Smooth muscle cell (in vitro differentiated cells): ENCODE results near the gene NPHP4. TPM values are rescaled to one million over a fixed set of nuclear protein-coding genes. Genes with fewer than 3 reads are reported as not detected.

Experiments
- DNase-seq: peaks from one replicate; lab custom pipeline; 2025; ENCODE audit not compliant: unreplicated experiment; lab: John Stamatoyannopoulos, UW
- H2AFZ ChIP-seq: fragments of 200-600 bp; sonication (generic); 2 replicates; pipeline ENCODE4 v1.6.0; 2016; ENCODE audit warnings: antibody characterized with exemption, low read depth, mild to moderate bottlenecking
- H3F3A ChIP-seq: fragments of 200-600 bp; sonication (generic); 2 replicates; pipeline ENCODE4 v1.6.0; 2017; ENCODE audit warnings: antibody characterized with exemption, low read depth
- H3K27ac ChIP-seq: fragments of 200-600 bp; sonication (generic); 2 replicates; pipeline ENCODE4 v1.5.1; 2016; ENCODE audit warnings: low read depth, mild to moderate bottlenecking
- H3K27me3 ChIP-seq: fragments of 200-600 bp; sonication (generic); 2 replicates; pipeline ENCODE4 v1.6.1; 2016; ENCODE audit warnings: low read depth, mild to moderate bottlenecking
- H3K36me3 ChIP-seq: fragments of 200-600 bp; sonication (generic); 2 replicates; pipeline ENCODE4 v1.5.1; 2016; ENCODE audit warnings: low read depth
- H3K4me1 ChIP-seq: fragments of 200-600 bp; sonication (generic); 2 replicates; pipeline ENCODE4 v1.5.1; 2016; ENCODE audit warnings: low read depth
- H3K4me2 ChIP-seq: fragments of 200-600 bp; sonication (generic); 2 replicates; pipeline ENCODE4 v1.6.0; 2016; ENCODE audit warnings: mild to moderate bottlenecking
- H3K4me3 ChIP-seq: fragments of 200-600 bp; sonication (generic); 2 replicates; pipeline ENCODE4 v1.5.1; 2016; ENCODE audit warnings: mild to moderate bottlenecking
- H3K79me2 ChIP-seq: fragments of 200-600 bp; sonication (generic); 2 replicates; pipeline ENCODE4 v1.6.0; 2016; ENCODE audit warnings: low read depth, mild to moderate bottlenecking
- H3K9ac ChIP-seq: fragments of 200-600 bp; sonication (generic); 2 replicates; pipeline ENCODE4 v1.6.0; 2016; ENCODE audit warnings: low read depth
- H3K9me3 ChIP-seq: fragments of 200-600 bp; sonication (generic); replicated peaks from 2 replicates; pipeline ENCODE4 v1.5.1; 2016; ENCODE audit warnings: low read depth
- H4K20me1 ChIP-seq: fragments of 200-600 bp; sonication (generic); 2 replicates; pipeline ENCODE4 v1.6.0; 2016; ENCODE audit warnings: low read depth
- CTCF ChIP-seq: fragments of 200-600 bp; sonication (generic); IDR thresholded peaks from 2 replicates; pipeline ENCODE4 v1.5.1; 2017; ENCODE audit warnings: borderline replicate concordance, mild to moderate bottlenecking, antibody characterized with exemption; ENCODE audit not compliant: insufficient read depth, poor library complexity, severe bottlenecking
- WGBS: methylation state at CpG from one replicate; pipeline ENCODE4 v1.1.7; 2016; ENCODE audit warnings: low lambda C conversion rate; 5-methylcytosine and 5-hydroxymethylcytosine counted together
- polyA plus RNA-seq: library from polyadenylated mRNA; unstranded; fragments of >200 nt; fragmentation: Nextera tagmentation; extraction: Ambion mirVana; gene quantifications from 2 replicates; pipeline ENCODE4 v1.2.1, GENCODE V29; 2016
- total RNA-seq: library from RNA; depleted of rRNA; stranded (reverse); fragments of >200 nt; gene quantifications from 2 replicates; pipeline ENCODE4 v1.2.3, GENCODE V29; 2014

NPHP4 gene
- total and polyA plus RNA-seq, 2 experiments from 2014 or later: 5.4 to 8.4 TPM

DNA sequence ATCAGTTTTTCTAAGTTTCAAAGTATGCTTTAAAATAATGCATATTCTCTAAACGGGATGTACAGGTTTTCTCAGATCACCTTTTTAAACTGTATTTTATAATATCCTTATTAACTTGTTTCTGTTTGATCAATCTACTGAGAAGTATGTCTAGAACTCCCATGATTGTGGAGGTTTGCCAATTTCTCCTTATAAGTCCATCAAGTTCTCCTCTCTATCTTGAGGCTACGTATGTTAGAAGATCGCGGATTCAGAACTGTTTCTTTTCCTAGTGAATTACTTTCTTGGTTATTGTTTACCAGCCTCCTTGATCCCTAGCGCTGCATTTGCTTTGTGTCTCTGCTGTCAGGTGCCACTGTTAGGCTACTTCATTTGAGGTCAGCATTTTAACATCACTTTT is 89.2 kb downstream of the NPHP4 start:
- H3K79me2 ChIP-seq: no peaks in the 10 kb centered on the region
- 97% methylated on average over 5 of the region's 5 CpGs for WGBS
- H3K27me3 ChIP-seq: no peaks in the 10 kb centered on the region
- no peak overlapping the region for H3K9ac ChIP-seq
- no peaks in the 10 kb centered on the region for H3K9me3 ChIP-seq
- no peaks in the 10 kb centered on the region for H3K36me3 ChIP-seq
- H3K4me2 ChIP-seq: no peak overlapping the region
- no peak for TF ChIP-seq CTCF
- H3F3A ChIP-seq: no peaks in the 10 kb centered on the region
- no peak overlapping the region for H3K4me3 ChIP-seq
- no peak overlapping the region for H2AFZ ChIP-seq
- no peaks in the 10 kb centered on the region for H3K4me1 ChIP-seq
- no peak for DNase-seq
- H3K27ac ChIP-seq: no peak overlapping the region
- no peaks in the 10 kb centered on the region for H4K20me1 ChIP-seq

- H3K27me3 ChIP-seq: no peaks in the 10 kb centered on the region
- no peak for DNase-seq
- no peak overlapping the region for H2AFZ ChIP-seq
- H3K4me2 ChIP-seq: no peak overlapping the region
- H3K4me3 ChIP-seq: no peak overlapping the region
- H3K9ac ChIP-seq: no peak overlapping the region
- H3K4me1 ChIP-seq: peaks cover 8% of the 10 kb centered on the region
- 63% methylated on average over 1 of the region's 2 CpGs for WGBS
- no peak overlapping the region for H3K27ac ChIP-seq
- no peaks in the 10 kb centered on the region for H3F3A ChIP-seq
- no peaks in the 10 kb centered on the region for H4K20me1 ChIP-seq
- no peaks in the 10 kb centered on the region for H3K9me3 ChIP-seq
- H3K36me3 ChIP-seq: no peaks in the 10 kb centered on the region
- no peak for TF ChIP-seq CTCF
- no peaks in the 10 kb centered on the region for H3K79me2 ChIP-seq
Observed at GRCh38 chr1:5901841-5902240, 90.4 kb downstream of the NPHP4 start.

DNA sequence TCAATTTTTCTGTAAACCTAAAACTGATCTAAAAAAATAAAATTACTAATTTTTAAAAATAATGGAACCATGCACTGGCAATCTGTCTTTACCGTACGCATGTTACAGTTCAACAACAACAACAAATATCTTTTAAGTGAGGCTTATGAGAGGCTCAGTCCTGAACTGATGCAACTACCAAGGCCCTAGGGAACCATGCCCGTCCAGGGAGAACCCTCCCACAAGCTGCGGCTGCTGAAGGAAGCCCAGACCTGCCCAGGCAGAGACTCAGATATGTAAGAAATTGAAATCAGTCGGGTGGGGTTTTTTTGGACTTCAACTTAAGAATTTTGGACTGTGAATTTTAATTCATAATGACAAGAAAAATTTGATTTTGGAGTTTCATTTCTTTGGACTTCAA is 91.1 kb downstream of the NPHP4 start:
- WGBS: 94% methylated on average over 5 of the region's 5 CpGs
- Histone ChIP-seq H3K9me3 (no peaks in the 10 kb centered on the region), H2AFZ (no peak overlapping the region), H4K20me1 (no peaks in the 10 kb centered on the region), H3K4me2 (no peak overlapping the region), H3K27me3 (no peaks in the 10 kb centered on the region), H3K4me1 (peaks cover 14% of the 10 kb centered on the region), H3K79me2 (no peaks in the 10 kb centered on the region), H3K9ac (no peak overlapping the region), H3K27ac (no peak overlapping the region), H3K36me3 (no peaks in the 10 kb centered on the region), H3F3A (no peaks in the 10 kb centered on the region), H3K4me3 (no peak overlapping the region)
- DNase-seq: no peak
- TF ChIP-seq CTCF: no peak

DNA sequence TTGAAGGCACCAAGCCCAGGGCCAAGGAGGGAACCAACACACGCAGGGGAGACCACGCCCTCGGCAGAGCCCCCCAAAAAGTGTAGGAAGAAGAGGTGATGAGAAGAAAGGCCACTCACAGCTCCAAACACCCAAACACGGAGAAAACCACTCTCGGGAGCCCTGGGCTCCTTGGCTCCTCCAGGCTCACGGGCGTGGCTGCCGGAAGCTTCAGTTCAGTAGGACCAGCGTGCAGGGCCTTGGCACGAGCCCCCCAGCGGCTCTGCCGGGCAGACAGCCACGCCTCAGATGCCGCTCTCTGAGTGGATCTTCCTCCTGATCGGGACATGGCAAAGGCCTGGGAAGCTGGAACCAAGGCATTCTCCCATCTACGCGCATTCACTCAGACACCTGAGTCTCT is 94.0 kb downstream of the NPHP4 start:
- no peak overlapping the region for H3K27ac ChIP-seq
- TF ChIP-seq CTCF: no peak
- H3K4me1 ChIP-seq: peaks cover 15% of the 10 kb centered on the region
- no peaks in the 10 kb centered on the region for H3F3A ChIP-seq
- no peaks in the 10 kb centered on the region for H3K9me3 ChIP-seq
- H3K4me2 ChIP-seq: no peak overlapping the region
- H3K27me3 ChIP-seq: no peaks in the 10 kb centered on the region
- H3K9ac ChIP-seq: no peak overlapping the region
- no peak for DNase-seq
- H3K36me3 ChIP-seq: no peaks in the 10 kb centered on the region
- no peaks in the 10 kb centered on the region for H4K20me1 ChIP-seq
- H3K79me2 ChIP-seq: no peaks in the 10 kb centered on the region
- no peak overlapping the region for H3K4me3 ChIP-seq
- WGBS: 95% methylated on average over 17 of the region's 17 CpGs
- H2AFZ ChIP-seq: no peak overlapping the region
